GM21786 (cell line): ENCODE data around the gene CYP2U1.
A peak's percentile ranks its signal among the peaks of the same experiment; 100 is the strongest.

Experiments
- ATAC-seq: cut with Tn5 transposase; IDR thresholded peaks from one replicate; pipeline ENCODE4 v1.9.1; 2021; ENCODE audit not compliant: unreplicated experiment

The CYP2U1 gene

DNA sequence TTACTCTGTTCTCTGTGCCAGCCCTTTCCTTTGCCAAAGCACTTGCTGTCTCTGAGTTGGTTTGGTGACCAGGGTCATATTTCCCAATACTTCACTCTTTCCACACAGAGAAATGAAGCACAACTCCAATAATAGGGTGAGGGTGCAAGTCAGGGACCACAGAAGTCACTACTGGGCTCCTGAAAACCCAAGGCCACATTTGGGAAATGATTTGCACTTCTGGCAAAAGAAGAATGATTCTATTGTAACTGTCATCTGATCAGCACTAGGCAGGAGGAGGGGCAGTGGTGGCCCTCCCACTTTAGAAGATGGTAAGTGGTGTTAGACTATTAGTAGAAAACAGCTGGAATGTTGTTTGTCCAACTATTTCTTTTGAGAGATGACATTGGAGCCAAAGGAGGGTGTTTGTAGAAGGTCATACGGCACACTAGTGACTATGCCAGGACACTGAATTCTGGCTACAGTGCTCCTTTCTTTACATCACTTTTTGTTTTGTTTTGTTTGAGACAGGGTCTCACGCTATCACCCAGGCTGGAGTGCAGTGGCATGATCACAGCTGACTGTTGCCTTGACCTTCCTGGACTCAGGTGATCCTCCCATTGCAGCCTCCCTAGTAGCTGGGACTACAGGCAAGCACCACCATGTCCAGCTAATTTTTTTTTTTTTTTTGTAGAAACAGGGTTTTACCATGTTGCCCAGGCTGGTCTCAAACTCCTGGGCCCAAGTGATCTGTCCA, 47.5 kb downstream of the CYP2U1 start:
- ATAC-seq, result no peak

DNA sequence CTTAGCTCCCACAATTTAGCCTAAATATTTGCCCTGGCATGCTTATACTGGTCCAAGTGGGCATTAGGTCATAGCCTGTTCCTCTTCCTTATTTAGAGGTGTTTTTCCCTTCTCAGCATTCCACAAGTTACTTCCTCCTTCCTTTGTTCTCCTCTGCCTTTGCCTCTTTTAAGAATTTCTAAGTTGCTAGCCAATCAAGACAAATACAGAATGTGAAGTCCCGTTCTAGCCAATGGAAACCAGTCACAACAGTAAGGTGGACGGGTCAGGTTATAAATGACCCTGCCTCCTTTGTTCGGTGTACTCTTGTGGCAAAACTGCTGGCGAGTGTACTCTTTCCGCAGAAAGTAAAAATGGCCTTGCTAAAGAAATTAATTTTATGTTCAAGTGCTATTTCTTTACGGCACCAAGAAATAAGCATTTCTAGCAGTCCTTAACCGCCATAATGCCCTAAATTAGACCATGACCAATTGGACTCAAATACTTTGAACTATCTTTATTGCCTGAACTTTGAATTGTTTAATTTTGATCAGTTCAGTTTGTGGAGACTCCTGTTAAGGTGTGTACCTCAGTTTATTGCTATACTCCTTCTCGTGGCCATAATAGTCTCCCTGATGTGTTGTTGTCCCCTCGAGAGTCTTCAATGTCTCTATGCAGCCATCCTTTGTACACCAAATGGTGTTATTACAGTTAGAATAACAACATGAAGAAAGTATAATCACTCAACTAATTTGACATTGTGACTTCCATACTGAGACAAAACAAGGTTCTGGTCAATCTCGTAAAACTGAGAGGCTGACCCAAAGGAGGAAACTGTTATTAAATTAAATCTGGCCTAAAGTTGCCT, 56.8 kb downstream of the CYP2U1 start:
- no peak for ATAC-seq

DNA sequence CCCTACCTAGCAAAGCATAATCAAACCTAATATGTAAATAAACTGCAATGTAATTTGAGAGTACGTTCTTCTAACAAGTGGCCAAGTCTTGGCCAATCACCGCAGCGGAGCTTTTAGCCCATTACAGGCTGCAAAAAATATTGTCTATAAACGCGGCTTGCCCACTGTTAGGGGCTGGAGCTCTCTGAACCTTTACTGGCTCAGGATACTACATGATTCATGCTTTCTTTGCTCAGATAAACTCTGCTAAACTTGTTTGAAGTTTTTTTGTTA, 57.4 kb downstream of the CYP2U1 start:
- no peak for ATAC-seq

DNA sequence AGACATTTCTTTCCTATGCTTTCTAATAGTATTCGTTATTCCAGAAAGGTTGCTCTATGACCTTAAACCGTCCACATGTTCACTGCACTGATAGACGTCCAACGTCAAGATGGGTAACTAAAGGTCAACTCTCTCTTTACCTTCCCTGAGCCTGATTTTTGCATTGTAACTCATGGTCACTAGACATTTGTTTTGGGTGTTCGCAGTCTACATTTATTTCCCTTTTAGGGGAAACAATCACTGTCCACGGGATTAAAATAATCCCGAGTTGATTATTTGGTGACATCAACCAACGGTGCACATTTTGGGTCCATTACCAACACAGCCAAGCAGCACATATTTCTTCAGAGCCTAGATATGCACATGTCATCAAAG, 57.8 kb downstream of the CYP2U1 start:
- peak; percentile 7 for ATAC-seq

DNA sequence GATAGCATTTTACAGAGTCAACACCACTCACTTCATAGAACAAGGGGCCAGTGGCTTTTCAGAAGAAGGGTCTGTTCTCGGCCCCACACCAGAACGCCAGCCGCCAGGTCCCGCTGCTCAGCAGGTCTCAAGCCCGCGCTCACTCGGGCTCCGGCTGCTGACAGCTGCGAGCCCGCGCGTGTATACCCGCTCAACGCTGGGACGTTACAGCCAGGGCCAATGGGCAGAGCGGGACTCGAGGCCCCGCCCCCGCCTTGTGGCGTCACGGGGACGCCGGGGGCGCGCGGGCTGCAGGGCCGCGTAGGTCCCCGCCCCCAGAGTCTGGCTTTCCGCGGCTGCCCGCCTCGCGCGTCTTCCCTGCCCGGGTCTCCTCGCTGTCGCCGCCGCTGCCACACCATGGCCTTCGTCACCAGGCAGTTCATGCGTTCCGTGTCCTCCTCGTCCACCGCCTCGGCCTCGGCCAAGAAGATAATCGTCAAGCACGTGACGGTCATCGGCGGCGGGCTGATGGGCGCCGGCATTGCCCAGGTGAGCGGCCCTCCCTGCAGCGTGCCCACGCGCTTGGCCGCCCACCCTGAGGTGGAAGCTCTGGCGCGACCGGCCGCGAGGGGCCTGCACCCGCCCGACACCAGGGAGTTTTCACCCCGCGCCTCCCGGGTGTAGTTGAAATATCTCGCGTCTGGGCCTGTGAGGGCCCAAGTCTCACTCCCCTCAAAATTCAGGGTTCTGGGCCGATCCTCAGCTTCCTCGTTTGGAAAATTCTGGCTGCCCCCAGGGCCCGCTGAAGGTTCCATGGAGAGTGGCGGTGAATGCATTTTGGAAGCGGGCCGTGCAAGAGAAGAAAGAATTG, 58.4 kb downstream of the CYP2U1 start, which contains the start of gene HADH:
HADH (plus strand) TSS at position 353 of the 850 bp plus-strand sequence; CDS start at position 397, 44 bp downstream.
- peak; percentile 87 for ATAC-seq

DNA sequence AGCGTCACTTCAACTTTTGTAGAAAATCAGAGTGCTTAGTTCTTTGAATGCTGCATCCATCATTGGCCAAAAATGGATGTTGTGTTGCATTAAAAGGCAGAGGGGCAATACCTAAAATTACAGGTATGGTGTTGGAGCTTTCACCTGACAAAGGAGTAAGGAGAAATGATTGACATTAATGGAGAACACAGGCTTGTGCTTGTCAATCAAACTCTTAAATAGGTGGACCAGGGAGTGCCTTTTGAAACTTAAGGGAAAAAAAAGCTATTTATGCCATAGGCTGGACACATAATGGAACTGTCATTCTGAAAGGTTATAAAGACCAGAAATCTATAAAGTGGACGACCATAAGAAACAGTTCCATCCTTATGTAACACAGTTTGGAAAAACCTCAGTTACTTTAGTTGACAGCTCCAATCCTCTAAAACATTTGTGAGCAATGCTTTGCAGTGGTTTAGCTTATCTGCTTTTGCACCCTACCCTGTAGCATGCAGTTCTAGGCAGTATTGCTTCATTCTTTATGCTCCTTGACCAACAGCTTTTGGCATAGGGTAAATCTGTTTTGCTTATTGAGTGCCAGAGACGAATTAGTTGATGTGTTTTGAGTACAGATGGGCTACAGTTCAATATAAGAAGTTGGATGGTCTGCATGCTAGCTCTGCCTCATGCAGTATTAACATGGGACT, 60.7 kb downstream of the CYP2U1 start:
- ATAC-seq, result no peak

DNA sequence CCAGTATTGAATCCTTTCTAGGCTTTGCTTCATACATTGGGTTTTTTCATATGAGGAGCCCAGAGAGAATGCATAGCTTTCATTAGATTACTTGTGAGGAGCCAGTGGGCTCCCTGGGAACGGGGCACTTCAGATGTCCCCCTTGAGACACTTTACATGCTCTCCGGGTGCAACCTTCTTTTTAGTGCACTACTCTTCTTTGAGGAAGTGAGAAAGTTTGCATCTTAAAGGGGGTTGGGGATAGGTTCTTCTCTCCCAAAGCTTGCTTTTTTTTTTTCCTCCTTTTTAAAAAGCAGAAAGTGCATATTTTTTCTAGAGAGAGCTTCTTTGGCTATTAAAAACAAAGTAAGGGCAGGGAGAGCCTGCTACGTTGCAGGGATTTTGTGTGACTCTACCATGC, 62.6 kb downstream of the CYP2U1 start:
- peak; percentile 47 for ATAC-seq

DNA sequence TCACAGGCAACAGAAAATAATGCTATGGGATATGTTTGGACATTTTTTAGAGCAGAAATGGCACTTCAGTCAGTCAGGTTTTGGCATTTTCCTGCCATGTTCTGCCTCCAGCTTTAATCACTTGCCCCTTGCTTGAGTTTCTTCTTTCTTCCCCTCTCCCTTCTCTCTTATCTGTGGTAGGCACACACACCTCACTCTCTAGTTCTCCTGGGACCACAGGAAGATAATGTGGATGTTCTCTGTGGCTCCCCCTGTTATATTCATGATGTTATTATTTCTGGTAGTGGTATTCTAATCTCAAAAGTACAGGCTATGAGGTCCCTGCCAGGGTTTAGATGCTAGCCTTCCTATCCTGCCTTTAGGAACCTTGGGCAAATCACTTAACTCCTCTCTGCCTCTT, 63.5 kb downstream of the CYP2U1 start:
- no peak for ATAC-seq

DNA sequence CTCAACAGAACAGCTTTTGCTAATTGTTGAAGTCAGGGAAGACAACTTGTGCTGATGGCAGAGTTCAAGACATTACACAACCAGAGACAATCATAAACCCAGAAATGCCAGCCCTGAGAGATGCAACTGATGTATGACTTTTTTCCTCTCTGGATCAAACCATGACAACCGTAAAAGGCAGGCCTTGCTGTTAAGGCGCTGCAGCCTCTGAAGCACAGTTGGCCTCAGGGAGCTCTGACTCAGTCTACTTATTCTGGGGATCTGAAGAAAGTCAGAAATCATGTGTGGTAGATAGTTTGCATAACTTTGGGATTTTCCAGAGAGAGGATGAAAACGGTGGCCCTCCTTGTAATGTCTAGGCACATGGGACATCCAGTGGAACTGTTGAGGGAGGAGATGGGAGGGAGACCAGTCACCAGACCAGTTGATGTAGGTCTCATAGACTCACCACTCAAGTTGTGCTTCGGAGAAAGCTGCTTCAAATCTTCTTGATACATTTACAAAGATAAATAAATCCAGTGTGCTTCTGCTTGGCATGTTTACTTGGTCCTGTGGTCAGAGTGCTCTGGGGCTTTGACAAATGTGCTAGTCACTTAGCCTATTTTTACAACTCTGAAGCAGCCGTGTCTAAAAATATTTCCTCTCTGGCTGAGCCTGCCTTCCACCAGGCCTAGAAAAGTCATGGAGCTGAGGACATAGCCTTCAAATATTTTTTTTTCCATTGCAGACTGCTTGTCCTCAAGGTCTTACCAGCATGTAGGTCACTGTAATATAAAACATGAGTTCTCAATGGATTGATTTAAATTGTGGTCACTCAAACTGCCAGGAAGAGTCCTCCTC, 65.8 kb downstream of the CYP2U1 start:
- no peak for ATAC-seq

DNA sequence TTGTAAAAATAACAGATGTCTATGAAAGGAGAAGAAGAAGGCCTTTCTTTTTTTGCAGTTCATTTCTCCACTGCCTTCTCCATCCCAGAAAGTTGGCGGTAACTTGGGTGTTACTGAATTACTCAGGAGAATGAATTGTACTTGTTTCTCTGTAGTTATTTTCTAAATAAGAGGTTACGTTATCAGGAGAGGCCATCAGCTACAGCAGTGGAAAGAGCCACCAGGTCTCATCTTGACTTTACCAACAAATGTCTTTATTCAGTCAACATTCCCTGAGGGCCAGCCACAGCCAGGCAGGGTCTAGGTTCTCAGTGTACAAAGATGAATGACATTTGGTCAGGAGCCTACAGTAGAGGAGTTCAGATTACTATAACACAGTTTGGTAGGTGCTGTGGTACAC, 66.4 kb downstream of the CYP2U1 start:
- ATAC-seq, result no peak

DNA sequence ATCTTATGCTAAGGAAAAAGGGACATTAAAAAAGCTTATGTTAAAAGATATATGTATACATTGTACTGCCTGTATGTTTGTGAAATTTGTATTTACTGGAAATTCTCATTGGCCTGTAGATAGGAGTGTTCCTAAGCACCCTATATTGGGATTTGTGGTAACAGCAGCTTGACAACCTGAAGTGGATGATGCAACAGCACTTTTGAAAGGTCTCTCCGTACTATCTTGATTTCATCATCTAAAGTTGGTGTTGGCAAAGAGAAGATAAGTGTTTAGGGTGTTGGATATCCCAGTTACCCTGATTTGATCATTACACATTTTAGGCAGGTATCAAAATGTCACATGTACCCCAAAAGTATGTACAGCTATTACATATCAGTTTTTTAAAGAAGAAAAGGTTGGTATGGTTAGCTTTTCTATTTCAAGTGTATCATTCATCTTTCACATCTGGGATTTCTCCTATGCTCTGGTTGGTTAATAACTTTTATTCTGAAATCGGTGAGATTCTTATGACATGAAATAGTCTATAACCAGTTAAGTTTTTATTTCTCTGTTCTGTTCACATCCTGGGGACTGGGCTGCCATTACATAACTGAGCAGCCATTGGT, 68.7 kb downstream of the CYP2U1 start:
- no peak for ATAC-seq

DNA sequence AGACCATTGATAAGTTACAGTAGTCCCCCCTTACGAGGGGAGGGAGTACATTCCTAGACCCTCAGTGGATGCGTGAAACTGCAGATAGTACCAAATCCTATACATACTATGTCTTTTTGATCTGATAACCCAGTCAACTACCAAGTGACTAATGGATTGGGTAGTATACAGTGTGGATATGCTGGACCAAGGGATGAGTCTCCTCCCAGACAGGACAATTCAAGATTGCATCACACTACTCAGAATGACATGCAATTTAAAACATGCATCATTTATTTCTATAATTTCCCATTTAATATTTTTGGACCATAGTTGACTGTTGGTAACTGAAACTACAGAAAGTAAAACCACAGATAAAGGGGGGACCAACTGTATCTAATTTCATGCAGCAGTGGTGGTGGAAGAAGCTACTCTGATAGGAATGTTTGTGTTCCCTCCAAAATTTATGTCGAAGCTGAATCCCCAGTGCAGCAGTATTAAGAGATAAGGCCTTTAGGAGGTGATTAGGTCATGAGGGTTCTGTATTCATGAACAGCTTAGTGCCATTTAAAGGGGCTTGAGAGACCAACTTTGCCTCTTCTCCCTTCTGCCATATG, 70.3 kb downstream of the CYP2U1 start:
- ATAC-seq, result no peak
